H9 (cell line): Measurements from ENCODE around the gene CEP41. TPM values are rescaled to one million over a fixed set of nuclear protein-coding genes. Genes with fewer than 3 reads are reported as not detected.

Source experiments
- DNase-seq: peaks from one replicate; pipeline ENCODE4 v3.0.0-alpha.2; 2017
- H2AFZ ChIP-seq: one replicate; pipeline ENCODE4 v1.6.1; 2013; ENCODE audit warnings: mild to moderate bottlenecking, low read length, control low read depth, moderate library complexity
- H2AK5ac ChIP-seq: 2 replicates; pipeline ENCODE4 v1.6.1; 2013; ENCODE audit warnings: low read length, control low read depth, mixed read lengths; ENCODE audit not compliant: insufficient read length
- H2BK120ac ChIP-seq: one replicate; pipeline ENCODE4 v1.6.1; 2013; ENCODE audit warnings: low read depth, mild to moderate bottlenecking, low read length, control low read depth, inconsistent platforms; ENCODE audit not compliant: poor library complexity, severe bottlenecking
- H2BK12ac ChIP-seq: 2 replicates; pipeline ENCODE4 v1.6.1; 2013; ENCODE audit warnings: low read length, control low read depth, mixed read lengths, low read depth; ENCODE audit not compliant: insufficient read length
- H2BK15ac ChIP-seq: 2 replicates; pipeline ENCODE4 v1.6.1; 2013; ENCODE audit warnings: low read depth, low read length, control low read depth
- H2BK20ac ChIP-seq: one replicate; pipeline ENCODE4 v1.6.1; 2013; ENCODE audit warnings: low read depth, mild to moderate bottlenecking, low read length, control low read depth, inconsistent platforms; ENCODE audit not compliant: poor library complexity, severe bottlenecking
- H2BK5ac ChIP-seq: 2 replicates; pipeline ENCODE4 v1.6.1; 2013; ENCODE audit warnings: low read length, control low read depth, mixed read lengths; ENCODE audit not compliant: insufficient read length
- H3K14ac ChIP-seq: 2 replicates; pipeline ENCODE4 v1.6.1; 2013; ENCODE audit warnings: low read length, control low read depth; ENCODE audit not compliant: insufficient read depth
- H3K18ac ChIP-seq: 2 replicates; pipeline ENCODE4 v1.6.1; 2013; ENCODE audit warnings: low read depth, mild to moderate bottlenecking, mixed read lengths, low read length, control low read depth; ENCODE audit not compliant: insufficient read length
- H3K23ac ChIP-seq: 2 replicates; pipeline ENCODE4 v1.6.1; 2013; ENCODE audit warnings: low read length, control low read depth, mixed read lengths, low read depth; ENCODE audit not compliant: insufficient read length
- H3K23me2 ChIP-seq: 2 replicates; pipeline ENCODE4 v1.6.1; 2013; ENCODE audit warnings: low read depth, mild to moderate bottlenecking, mixed read lengths, low read length, control low read depth; ENCODE audit not compliant: insufficient read length, poor library complexity, severe bottlenecking
- H3K27ac ChIP-seq: 2 replicates; pipeline ENCODE4 v1.5.1; 2013; ENCODE audit warnings: low read length, control low read depth, mixed read lengths, low read depth; ENCODE audit not compliant: insufficient read length
- H3K27me3 ChIP-seq: 2 replicates; pipeline ENCODE4 v1.6.1; 2013; ENCODE audit warnings: low read length, control low read depth, inconsistent platforms; ENCODE audit not compliant: insufficient read depth
- H3K4ac ChIP-seq: 2 replicates; pipeline ENCODE4 v1.6.1; 2013; ENCODE audit warnings: low read depth, mild to moderate bottlenecking, control low read depth, inconsistent platforms, low read length, moderate library complexity
- H3K4me1 ChIP-seq: 2 replicates; pipeline ENCODE4 v1.6.1; 2013; ENCODE audit warnings: low read length, control low read depth, inconsistent platforms; ENCODE audit not compliant: insufficient read depth
- H3K4me2 ChIP-seq: 2 replicates; pipeline ENCODE4 v1.6.1; 2013; ENCODE audit warnings: low read length, control low read depth, mixed read lengths; ENCODE audit not compliant: insufficient read length, insufficient read depth
- H3K56ac ChIP-seq: 2 replicates; pipeline ENCODE4 v1.6.1; 2013; ENCODE audit warnings: low read depth, mild to moderate bottlenecking, mixed read lengths, low read length, control low read depth; ENCODE audit not compliant: insufficient read length
- H3K79me1 ChIP-seq: 2 replicates; pipeline ENCODE4 v1.6.1; 2013; ENCODE audit warnings: low read depth, mild to moderate bottlenecking, moderate library complexity, low read length, control low read depth, inconsistent platforms; ENCODE audit not compliant: insufficient read depth, poor library complexity, severe bottlenecking
- H3K79me2 ChIP-seq: 2 replicates; pipeline ENCODE4 v1.6.1; 2013; ENCODE audit warnings: low read length, control low read depth, inconsistent platforms; ENCODE audit not compliant: insufficient read depth
- H3K9ac ChIP-seq: 2 replicates; pipeline ENCODE4 v1.6.1; 2013; ENCODE audit warnings: low read length, control low read depth, mixed read lengths; ENCODE audit not compliant: insufficient read length; ENCODE audit errors: extremely low read depth
- H3K9me3 ChIP-seq: one replicate; pipeline ENCODE4 v1.6.1; 2013; ENCODE audit warnings: low read depth, low read length, inconsistent platforms; ENCODE audit not compliant: control insufficient read depth
- H3T11ph ChIP-seq: one replicate; pipeline ENCODE4 v1.6.1; 2013; ENCODE audit warnings: mild to moderate bottlenecking, low read length, control low read depth, inconsistent platforms
- H4K20me1 ChIP-seq: one replicate; pipeline ENCODE4 v1.6.1; 2013; ENCODE audit not compliant: control insufficient read depth, insufficient read length, insufficient read depth
- H4K5ac ChIP-seq: 2 replicates; pipeline ENCODE4 v1.6.1; 2013; ENCODE audit warnings: low read depth, mild to moderate bottlenecking, mixed read lengths, low read length, control low read depth; ENCODE audit not compliant: insufficient read length
- H4K8ac ChIP-seq: replicated peaks from 2 replicates; pipeline ENCODE4 v1.6.1; 2013; ENCODE audit warnings: low read length, control low read depth, mixed read lengths, low read depth; ENCODE audit not compliant: insufficient read length
- H4K91ac ChIP-seq: 2 replicates; pipeline ENCODE4 v1.6.1; 2013; ENCODE audit warnings: low read depth, mild to moderate bottlenecking, moderate library complexity, mixed read lengths, low read length, control low read depth; ENCODE audit not compliant: insufficient read length
- H3K27ac Mint-ChIP-seq, 3 experiments: 2 replicates in 2 of 3; 3 replicates in 1 of 3; pipeline ENCODE4 v1.8.0; 2020 to 2021; ENCODE audit warnings: mixed read lengths in 3 of 3, mild to moderate bottlenecking in 1 of 3, moderate library complexity in 1 of 3
- H3K27me3 Mint-ChIP-seq: 2 replicates; pipeline ENCODE4 v1.8.0; 2021; ENCODE audit warnings: low read depth, mild to moderate bottlenecking, moderate library complexity, mixed read lengths
- H3K36me3 Mint-ChIP-seq, 3 experiments: 2 replicates in 2 of 3; 3 replicates in 1 of 3; pipeline ENCODE4 v1.8.0; 2020 to 2021; ENCODE audit warnings: low read depth in 3 of 3, mixed read lengths in 3 of 3; ENCODE audit not compliant: insufficient read depth in 1 of 3
- H3K4me1 Mint-ChIP-seq, 2 experiments: 2 replicates each; pipeline ENCODE4 v1.8.0; 2020; ENCODE audit warnings: mixed read lengths in 2 of 2
- H3K4me3 Mint-ChIP-seq, 2 experiments: 2 replicates in 1 of 2; 3 replicates in 1 of 2; pipeline ENCODE4 v1.8.0; 2020 to 2021; ENCODE audit warnings: mild to moderate bottlenecking in 2 of 2, mixed read lengths in 2 of 2, moderate library complexity in 1 of 2
- H3K9me3 Mint-ChIP-seq, 2 experiments: 2 replicates in 1 of 2; 3 replicates in 1 of 2; pipeline ENCODE4 v1.8.0; 2020; ENCODE audit warnings: mild to moderate bottlenecking in 2 of 2, mixed read lengths in 2 of 2, moderate library complexity in 1 of 2
- WGBS: extraction: QIAGEN DNeasy Blood & Tissue Kit; methylation state at CpG from one replicate; pipeline ENCODE4 v1.1.7; 2013; ENCODE audit warnings: missing lambda C conversion rate, low lambda C conversion rate, mixed read lengths; ENCODE audit not compliant: insufficient read length; ENCODE audit errors: extremely low coverage; 5-methylcytosine and 5-hydroxymethylcytosine counted together
- total RNA-seq: library from RNA; stranded (reverse); gene quantifications from 2 replicates; pipeline ENCODE4 v1.2.1, GENCODE V29; 2021
- TF ChIP-seq, protein P1 (sequence below): fragments of 200-600 bp; sonication (generic); conservative IDR thresholded peaks from 3 replicates; pipeline ENCODE4 v1.8.0; 2021; ENCODE audit warnings: antibody characterized with exemption, mild to moderate bottlenecking

Gene CEP41
- total RNA-seq, 1 experiment from 2014 or later = 9.7 TPM

- Histone ChIP-seq H3K4me2 (no peak overlapping the region), H3K18ac (no peak overlapping the region), H4K20me1 (no peaks in the 10 kb centered on the region), H3K14ac (no peak overlapping the region; the same call in 1 of the 2 replicates), H3T11ph (no peak overlapping the region), H2BK15ac (no peak overlapping the region), H2AFZ (no peak overlapping the region), H4K91ac (no peak overlapping the region), H2BK5ac (no peak overlapping the region), H2BK20ac (no peak overlapping the region), H3K79me2 (no peaks in the 10 kb centered on the region), H3K27ac (no peak overlapping the region), H3K4ac (no peak overlapping the region), H2BK120ac (no peak overlapping the region), H3K9me3 (no peaks in the 10 kb centered on the region), H2BK12ac (no peak overlapping the region), H3K23me2 (no peaks in the 10 kb centered on the region), H3K79me1 (no peaks in the 10 kb centered on the region), H3K56ac (no peak overlapping the region), H4K5ac (no peak overlapping the region), H3K9ac (no peak overlapping the region), H3K23ac (no peak overlapping the region), H2AK5ac (no peak overlapping the region), H3K4me1 (no peaks in the 10 kb centered on the region), H4K8ac (no peak overlapping the region), H3K27me3 (no peaks in the 10 kb centered on the region)
- TF ChIP-seq, protein P1, sequence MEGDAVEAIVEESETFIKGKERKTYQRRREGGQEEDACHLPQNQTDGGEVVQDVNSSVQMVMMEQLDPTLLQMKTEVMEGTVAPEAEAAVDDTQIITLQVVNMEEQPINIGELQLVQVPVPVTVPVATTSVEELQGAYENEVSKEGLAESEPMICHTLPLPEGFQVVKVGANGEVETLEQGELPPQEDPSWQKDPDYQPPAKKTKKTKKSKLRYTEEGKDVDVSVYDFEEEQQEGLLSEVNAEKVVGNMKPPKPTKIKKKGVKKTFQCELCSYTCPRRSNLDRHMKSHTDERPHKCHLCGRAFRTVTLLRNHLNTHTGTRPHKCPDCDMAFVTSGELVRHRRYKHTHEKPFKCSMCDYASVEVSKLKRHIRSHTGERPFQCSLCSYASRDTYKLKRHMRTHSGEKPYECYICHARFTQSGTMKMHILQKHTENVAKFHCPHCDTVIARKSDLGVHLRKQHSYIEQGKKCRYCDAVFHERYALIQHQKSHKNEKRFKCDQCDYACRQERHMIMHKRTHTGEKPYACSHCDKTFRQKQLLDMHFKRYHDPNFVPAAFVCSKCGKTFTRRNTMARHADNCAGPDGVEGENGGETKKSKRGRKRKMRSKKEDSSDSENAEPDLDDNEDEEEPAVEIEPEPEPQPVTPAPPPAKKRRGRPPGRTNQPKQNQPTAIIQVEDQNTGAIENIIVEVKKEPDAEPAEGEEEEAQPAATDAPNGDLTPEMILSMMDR = no peak
- no peak overlapping the region for H3K4me3 Mint-ChIP-seq
- no peak overlapping the region for H3K27ac Mint-ChIP-seq
- no CpG with 5 or more reads among the region's 13 CpGs for WGBS
- H3K4me1 Mint-ChIP-seq = peaks cover 4 to 7% of the 10 kb centered on the region in 2 experiments; a peak in 3 of 4 replicates
- DNase-seq = no peak
- H3K9me3 Mint-ChIP-seq = peaks cover 0 to 6% of the 10 kb centered on the region in 2 experiments; a peak in 3 of 5 replicates
- H3K36me3 Mint-ChIP-seq = peaks cover 2 to 4% (median 2%) of the 10 kb centered on the region in 3 experiments; a peak in 4 of 7 replicates
- peaks cover 6% of the 10 kb centered on the region for H3K27me3 Mint-ChIP-seq
These were observed 55.8 kb downstream of the CEP41 start for GRCh38 chr7:130384841-130385599.
